IMR-90 (cell line): ENCODE measurements around the gene RRP9. TPM values are rescaled to one million over a fixed set of nuclear protein-coding genes. Genes with fewer than 3 reads are reported as not detected.

Experiments used
- ATAC-seq: fragments of 200-7000 bp; cut with Tn5 transposase; 2 replicates; pipeline ENCODE4 v1.9.1; 2020; ENCODE audit warnings: low read depth, mild to moderate bottlenecking, moderate library complexity
- BruUV-seq: library from RNA; stranded (reverse); fragments of 400-500 nt; replicated peaks from 2 replicates; lab custom pipeline; 2021; lab: Mats Ljungman, UMichigan
- CTCF ChIA-PET: fragments of 300-600 bp; formaldehyde crosslinking; extraction: SDS; loops from one replicate; lab custom pipeline; 2021; ENCODE audit warnings: antibody characterized with exemption; lab: Yijun Ruan, JAX
- POLR2A ChIA-PET: fragments of 300-600 bp; sonication (Branson Sonifier 250); formaldehyde crosslinking; loops from one replicate; lab custom pipeline; 2022; ENCODE audit warnings: antibody characterized with exemption; ENCODE audit not compliant: unreplicated experiment; lab: Charles Lee
- DNase-seq: peaks from one replicate; pipeline ENCODE4 v3.0.0; 2013
- H2AFZ ChIP-seq: replicated peaks from 2 replicates; pipeline ENCODE3; 2013; ENCODE audit warnings: low read length, mild to moderate bottlenecking; ENCODE audit not compliant: poor library complexity
- H2AK5ac ChIP-seq: 2 replicates; pipeline ENCODE4 v1.6.1; 2013; ENCODE audit warnings: low read depth, low read length, inconsistent platforms
- H2AK9ac ChIP-seq: replicated peaks from 2 replicates; pipeline ENCODE3; 2013; ENCODE audit warnings: mild to moderate bottlenecking, low read depth, low read length, moderate library complexity; ENCODE audit not compliant: poor library complexity
- H2BK120ac ChIP-seq: 2 replicates; pipeline ENCODE4 v1.6.1; 2013; ENCODE audit warnings: low read depth, low read length, inconsistent platforms
- H2BK15ac ChIP-seq: 3 replicates; pipeline ENCODE4 v1.6.1; 2013; ENCODE audit warnings: low read depth, low read length, inconsistent platforms
- H2BK20ac ChIP-seq: 2 replicates; pipeline ENCODE4 v1.6.1; 2013; ENCODE audit warnings: low read depth, mild to moderate bottlenecking, inconsistent platforms, low read length, moderate library complexity
- H2BK5ac ChIP-seq: 2 replicates; pipeline ENCODE4 v1.6.1; 2013; ENCODE audit warnings: mild to moderate bottlenecking, low read depth, low read length, inconsistent platforms; ENCODE audit not compliant: poor library complexity, severe bottlenecking
- H3K14ac ChIP-seq: replicated peaks from 2 replicates; pipeline ENCODE4 v1.6.1; 2013; ENCODE audit warnings: low read depth, low read length, inconsistent platforms
- H3K18ac ChIP-seq: 2 replicates; pipeline ENCODE4 v1.6.1; 2013; ENCODE audit warnings: low read depth, low read length, control low read depth
- H3K23ac ChIP-seq: 2 replicates; pipeline ENCODE4 v1.6.1; 2013; ENCODE audit warnings: low read depth, low read length, inconsistent platforms
- H3K27ac ChIP-seq: 2 replicates; pipeline ENCODE4 v1.5.1; 2013; ENCODE audit warnings: mild to moderate bottlenecking, control low read depth, low read length; ENCODE audit not compliant: insufficient read depth
- H3K27me3 ChIP-seq: 2 replicates; pipeline ENCODE4 v1.6.1; 2013; ENCODE audit warnings: low read length; ENCODE audit not compliant: control insufficient read depth, insufficient read depth
- H3K36me3 ChIP-seq: 2 replicates; pipeline ENCODE4 v1.6.1; 2013; ENCODE audit warnings: low read length, mixed read lengths; ENCODE audit not compliant: control insufficient read depth, insufficient read depth
- H3K4ac ChIP-seq: 2 replicates; pipeline ENCODE4 v1.6.1; 2013; ENCODE audit warnings: low read depth, low read length, inconsistent platforms
- H3K4me1 ChIP-seq: 2 replicates; pipeline ENCODE4 v1.6.1; 2013; ENCODE audit warnings: low read length, mixed read lengths; ENCODE audit not compliant: control insufficient read depth, insufficient read depth
- H3K4me2 ChIP-seq: 2 replicates; pipeline ENCODE4 v1.6.1; 2013; ENCODE audit warnings: low read depth, mild to moderate bottlenecking, control low read depth, low read length, moderate library complexity
- H3K4me3 ChIP-seq: 2 replicates; pipeline ENCODE4 v1.5.1; 2013; ENCODE audit warnings: low read depth, mild to moderate bottlenecking, control low read depth, low read length, moderate library complexity; ENCODE audit not compliant: insufficient read depth
- H3K56ac ChIP-seq: 2 replicates; pipeline ENCODE4 v1.6.1; 2013; ENCODE audit warnings: low read length, inconsistent platforms; ENCODE audit not compliant: insufficient read depth; ENCODE audit errors: extremely low read depth
- H3K79me1 ChIP-seq, 2 experiments: 2 replicates each; pipeline ENCODE4 v1.6.1; 2013; ENCODE audit warnings: low read length in 2 of 2, inconsistent platforms in 1 of 2, low read depth in 1 of 2
- H3K9ac ChIP-seq: 2 replicates; pipeline ENCODE4 v1.6.1; 2013; ENCODE audit warnings: low read depth, low read length, control low read depth
- H3K9me1 ChIP-seq: 2 replicates; pipeline ENCODE4 v1.6.1; 2013; ENCODE audit warnings: low read length, inconsistent platforms; ENCODE audit not compliant: insufficient read depth
- H3K9me3 ChIP-seq: 2 replicates; pipeline ENCODE4 v1.6.1; 2013; ENCODE audit warnings: low read length; ENCODE audit not compliant: control insufficient read depth, insufficient read depth
- H4K20me1 ChIP-seq: 2 replicates; pipeline ENCODE4 v1.6.1; 2013; ENCODE audit warnings: low read length, inconsistent platforms; ENCODE audit not compliant: insufficient read depth
- H4K5ac ChIP-seq: 2 replicates; pipeline ENCODE4 v1.6.1; 2013; ENCODE audit warnings: mild to moderate bottlenecking, low read depth, low read length, control low read depth
- H4K8ac ChIP-seq, 2 experiments: 2 replicates each; pipeline ENCODE4 v1.6.1; 2013; ENCODE audit warnings: low read depth in 2 of 2, low read length in 2 of 2, control low read depth in 1 of 2, inconsistent platforms in 1 of 2
- H4K91ac ChIP-seq: 2 replicates; pipeline ENCODE4 v1.6.1; 2013; ENCODE audit warnings: low read depth, low read length, inconsistent platforms; ENCODE audit not compliant: insufficient read depth
- MXI1 ChIP-seq: IDR thresholded peaks from 2 replicates; pipeline ENCODE4 v1.6.1; 2012; ENCODE audit warnings: low read depth, mild to moderate bottlenecking, low read length, moderate library complexity, borderline replicate concordance
- POLR2A ChIP-seq: IDR thresholded peaks from 2 replicates; pipeline ENCODE4 v1.6.1; 2012; ENCODE audit warnings: mild to moderate bottlenecking, low read depth, low read length
- RAD21 ChIP-seq: IDR thresholded peaks from 2 replicates; pipeline ENCODE4 v1.6.1; 2012; ENCODE audit warnings: low read length, improper control_type of control experiment
- RCOR1 ChIP-seq: IDR thresholded peaks from 2 replicates; pipeline ENCODE4 v1.6.1; 2012; ENCODE audit warnings: mild to moderate bottlenecking, low read length, improper control_type of control experiment; ENCODE audit not compliant: insufficient replicate concordance
- SMC3 ChIP-seq: fragments of 150-350 bp; IDR thresholded peaks from 2 replicates; pipeline ENCODE4 v1.6.1; 2016; ENCODE audit warnings: low read depth, mild to moderate bottlenecking, antibody characterized with exemption, low read length, moderate library complexity
- WGBS, 2 experiments: methylation state at CpG; one replicate each; pipeline versions ENCODE4 v1.1.5 to v1.1.7; 2013; ENCODE audit warnings: missing lambda C conversion rate in 2 of 2; ENCODE audit not compliant: insufficient read length in 1 of 2; ENCODE audit errors: extremely low coverage in 2 of 2; 5-methylcytosine and 5-hydroxymethylcytosine counted together
- dilution Hi-C: fragments of 300-500 bp; cut with HindIII; formaldehyde crosslinking; loops from one replicate; pipeline ENCODE4 v1.14.3; 2018; ENCODE audit warnings: low sequenced_read_pairs; ENCODE audit not compliant: unreplicated experiment
- in situ Hi-C: fragments of 300-500 bp; cut with MboI; formaldehyde crosslinking; loops from 3 replicates; pipeline ENCODE4 v1.14.3; 2019; ENCODE audit warnings: low sequenced_read_pairs, inconsistent platforms, mixed read lengths
- intact Hi-C: fragments of 100-400 bp; cut with micrococcal nuclease; formaldehyde crosslinking; loops from 2 replicates; pipeline ENCODE4 v1.10.0; 2022
- polyA plus RNA-seq, 3 experiments: library from polyadenylated mRNA; depleted of rRNA; stranded (reverse); fragments of >200 nt; gene quantifications; 2 replicates each; pipeline ENCODE4 v1.2.3, GENCODE V29; 2012; ENCODE audit warnings: low replicate concordance in 1 of 3
- total RNA-seq: library from RNA; depleted of rRNA; stranded (reverse); fragments of >200 nt; gene quantifications from 2 replicates; pipeline ENCODE4 v1.2.3, GENCODE V29; 2012

Gene RRP9
- total and polyA plus RNA-seq, 2 of the 4 experiments (the other 2 are of a cell fraction), result 30.9 to 39.8 TPM

- CTCF ChIA-PET, result no interaction called here
- no peak overlapping the region for H2BK120ac ChIP-seq
- no peak overlapping the region for H3K4ac ChIP-seq
- H3K36me3 ChIP-seq, result peaks cover 7% of the 10 kb centered on the region
- no peaks in the 10 kb centered on the region for H4K20me1 ChIP-seq
- POLR2A ChIA-PET, result no interaction called here
- H3K14ac ChIP-seq, result no peak overlapping the region
- no peaks in the 10 kb centered on the region for H3K9me3 ChIP-seq
- dilution Hi-C loops, result no loop called here
- no peak overlapping the region for H3K4me3 ChIP-seq
- no peak overlapping the region for H3K27ac ChIP-seq
- WGBS, 2 experiments, result no CpG with 5 or more reads among the region's 5 CpGs
- intact Hi-C loops, result loop anchor here (10.0 kb wide), 1 partner anchor 593 kb away; no protein-coding TSS in a partner anchor
- no peaks in the 10 kb centered on the region for H3K9me1 ChIP-seq
- H3K27me3 ChIP-seq, result no peaks in the 10 kb centered on the region
- H2BK15ac ChIP-seq, result no peak overlapping the region
- TF ChIP-seq POLR2A (no peak), SMC3 (no peak), MXI1 (no peak), RAD21 (no peak), RCOR1 (no peak)
- no peak overlapping the region for H2AK5ac ChIP-seq
- in situ Hi-C loops, result loop anchor here (25.0 kb wide), 1 partner anchor 540 kb away; the partner anchor contains the start of genes MANF and RBM15B
- ATAC-seq, result no peak
- H3K79me1 ChIP-seq, result no peaks in the 10 kb centered on the region
- H2BK5ac ChIP-seq, result no peak overlapping the region
- no TSS peak for BruUV-seq
- no peak overlapping the region for H4K8ac ChIP-seq
- no peak overlapping the region for H4K91ac ChIP-seq
- H3K4me1 ChIP-seq, result no peaks in the 10 kb centered on the region
- H3K9ac ChIP-seq, result no peak overlapping the region
- no peak overlapping the region for H2AFZ ChIP-seq
- H4K5ac ChIP-seq, result no peak overlapping the region
- no peak overlapping the region for H3K18ac ChIP-seq
- H2AK9ac ChIP-seq, result no peak overlapping the region
- H3K23ac ChIP-seq, result no peak overlapping the region
- H3K4me2 ChIP-seq, result no peak overlapping the region
- no peak overlapping the region for H3K56ac ChIP-seq
- H2BK20ac ChIP-seq, result no peak overlapping the region
- DNase-seq, result no peak
Observed at GRCh38 chr3:51927061-51927977, 14.4 kb downstream of the RRP9 start.
